CD4-positive, alpha-beta T cell treated with Interleukin-1 beta for 1 hour (primary cell): ENCODE measurements around the gene MYRIP.
"Not testable (repeated sequence)": the region's sequence is repeated elsewhere in the genome, so short reads cannot be mapped to it uniquely, and the experiment has no call there.

Experiments used
- DNase-seq, 2 donors: peaks; one replicate each; pipeline ENCODE4 v3.0.0-alpha.2; 2020 to 2022

The MYRIP gene

GRCh38 chr3:39809181-39809994 lies at the start of gene MYRIP:
TSS of gene MYRIP (plus strand) at chr3:39809609. CDS start at chr3:39900817, 91,208 bp downstream.
- peak in 1 of 2 donors; percentile 3 for DNase-seq

GRCh38 chr3:39760325-39760724 lies 49.1 kb upstream of the MYRIP start:
- no peak for DNase-seq

GRCh38 chr3:39762537-39763070 lies 46.8 kb upstream of the MYRIP start:
- DNase-seq = no peak

- no peak for DNase-seq
Measured at GRCh38 chr3:39763390-39763789, 46.0 kb upstream of the MYRIP start.

GRCh38 chr3:39765575-39765974 lies 43.8 kb upstream of the MYRIP start:
- no peak for DNase-seq

GRCh38 chr3:39766433-39766832 lies 43.0 kb upstream of the MYRIP start:
- DNase-seq = no peak

- not testable (repeated sequence) for DNase-seq
Measured at GRCh38 chr3:39766909-39767308, 42.5 kb upstream of the MYRIP start.

GRCh38 chr3:39778168-39778567 lies 31.2 kb upstream of the MYRIP start:
- DNase-seq = not testable (repeated sequence)

- no peak for DNase-seq
Measured at GRCh38 chr3:39779511-39780230, 29.7 kb upstream of the MYRIP start.

- no peak for DNase-seq
Measured at GRCh38 chr3:39780352-39780751, 29.1 kb upstream of the MYRIP start.

GRCh38 chr3:39781025-39781424 lies 28.4 kb upstream of the MYRIP start:
- DNase-seq = no peak

- no peak for DNase-seq
Measured at GRCh38 chr3:39781632-39782031, 27.8 kb upstream of the MYRIP start.

GRCh38 chr3:39783680-39784079 lies 25.7 kb upstream of the MYRIP start:
- DNase-seq = no peak

- no peak for DNase-seq
Measured at GRCh38 chr3:39784922-39785321, 24.5 kb upstream of the MYRIP start.

- DNase-seq = no peak
Measured at GRCh38 chr3:39788128-39788883, 21.1 kb upstream of the MYRIP start.

- no peak for DNase-seq
Measured at GRCh38 chr3:39791603-39792002, 17.8 kb upstream of the MYRIP start.

GRCh38 chr3:39794880-39795279 lies 14.5 kb upstream of the MYRIP start:
- no peak for DNase-seq

- DNase-seq = no peak
Measured at GRCh38 chr3:39801216-39801615, 8.2 kb upstream of the MYRIP start.

GRCh38 chr3:39802486-39802885 lies 6.9 kb upstream of the MYRIP start:
- not testable (repeated sequence) for DNase-seq

- DNase-seq = no peak
Measured at GRCh38 chr3:39803956-39804355, 5.5 kb upstream of the MYRIP start.

- no peak for DNase-seq
Measured at GRCh38 chr3:39804951-39805350, 4.5 kb upstream of the MYRIP start.

GRCh38 chr3:39805650-39806049 lies 3.8 kb upstream of the MYRIP start:
- no peak for DNase-seq

- DNase-seq = no peak
Measured at GRCh38 chr3:39806820-39807219, 2.6 kb upstream of the MYRIP start.
